ENCODE data around the gene SPZ1. TPM values are rescaled to one million over a fixed set of nuclear protein-coding genes. Genes with fewer than 3 reads are reported as not detected.
"Not testable (repeated sequence)": the region's sequence is repeated elsewhere in the genome, so short reads cannot be mapped to it uniquely, and the experiment has no call there.

SPZ1 gene
- total and polyA plus RNA-seq, 4 donors = not detected

DNA sequence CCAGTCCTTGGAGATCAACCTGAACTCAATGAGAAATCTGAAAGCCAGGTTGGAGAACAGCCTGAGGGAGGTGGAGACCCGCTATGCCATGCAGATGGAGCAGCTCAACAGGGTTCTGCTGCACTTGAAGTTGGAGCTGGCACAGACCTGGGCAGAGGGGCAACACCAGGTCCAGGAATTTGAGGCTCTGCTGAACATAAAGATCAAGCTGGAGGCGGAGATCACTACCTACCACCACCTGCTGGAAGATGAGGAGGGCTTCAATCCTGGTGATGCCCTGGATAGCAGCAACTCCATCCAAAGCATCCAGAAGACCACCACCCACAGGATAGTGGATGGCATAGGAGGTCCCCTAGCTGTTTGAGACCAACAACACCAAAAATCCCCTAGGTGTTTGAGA, 30.5 kb upstream of the SPZ1 start:
- DNase-seq (no peak), ATAC-seq (ENCODE audit: low FRiP score) (no peak)
- Histone ChIP-seq H3K27ac (ENCODE audit: low read depth in 1 of 2, low read length in 2 of 2) (no peak overlapping the region), H3K27me3 (ENCODE audit: control insufficient read depth in 1 of 2, insufficient read depth in 2 of 2, low read length in 1 of 2) (no peaks in the 10 kb centered on the region), H3K4me1 (ENCODE audit: control insufficient read depth in 1 of 2, insufficient read depth in 2 of 2, low read length in 2 of 2) (no peaks in the 10 kb centered on the region), H3K36me3 (ENCODE audit: control insufficient read depth in 1 of 2, insufficient read depth in 2 of 2, low read length in 1 of 2) (no peaks in the 10 kb centered on the region), H3K4me3 (ENCODE audit: low read length in 2 of 2) (no peak overlapping the region), H3K9me3 (ENCODE audit: control insufficient read depth, low read length) (no peaks in the 10 kb centered on the region)
- intact Hi-C loops (cut with DNase I) = no loop called here
- 95% methylated on average over 2 of the region's 2 CpGs for WGBS, 2 donors

DNA sequence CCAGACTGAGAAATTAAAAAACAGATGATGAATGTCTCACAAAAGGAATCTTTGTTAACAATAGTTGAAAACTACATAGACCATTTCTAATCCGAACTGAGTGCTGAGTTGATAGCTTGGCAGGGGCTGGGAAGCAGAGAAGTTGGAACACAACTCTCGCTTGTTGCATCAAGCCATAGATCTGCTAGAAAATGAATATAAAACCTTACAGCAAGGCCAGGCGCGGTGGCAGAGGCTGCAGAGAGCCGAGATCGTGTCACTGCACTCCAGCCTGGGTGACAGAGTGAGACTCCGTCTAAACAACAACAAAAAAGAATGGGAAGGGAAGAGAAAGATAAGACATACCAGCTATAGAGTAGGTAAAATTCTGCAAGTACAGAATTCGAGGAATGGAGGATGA, 28.0 kb upstream of the SPZ1 start:
- ATAC-seq (ENCODE audit: low FRiP score) = no peak
- H3K36me3 ChIP-seq (ENCODE audit: control insufficient read depth in 1 of 2, insufficient read depth in 2 of 2, low read length in 1 of 2) = no peaks in the 10 kb centered on the region
- no peak for DNase-seq
- intact Hi-C loops (cut with DNase I) = no loop called here
- H3K9me3 ChIP-seq (ENCODE audit: control insufficient read depth, low read length) = no peaks in the 10 kb centered on the region
- H3K27me3 ChIP-seq (ENCODE audit: control insufficient read depth in 1 of 2, insufficient read depth in 2 of 2, low read length in 1 of 2) = no peaks in the 10 kb centered on the region
- WGBS, 2 donors = 83 to 84% methylated on average over 8 of the region's 8 CpGs
- no peaks in the 10 kb centered on the region for H3K4me1 ChIP-seq (ENCODE audit: control insufficient read depth in 1 of 2, insufficient read depth in 2 of 2, low read length in 2 of 2)
- H3K4me3 ChIP-seq (ENCODE audit: low read length in 2 of 2) = no peak overlapping the region
- no peak overlapping the region for H3K27ac ChIP-seq (ENCODE audit: low read depth in 1 of 2, low read length in 2 of 2)

DNA sequence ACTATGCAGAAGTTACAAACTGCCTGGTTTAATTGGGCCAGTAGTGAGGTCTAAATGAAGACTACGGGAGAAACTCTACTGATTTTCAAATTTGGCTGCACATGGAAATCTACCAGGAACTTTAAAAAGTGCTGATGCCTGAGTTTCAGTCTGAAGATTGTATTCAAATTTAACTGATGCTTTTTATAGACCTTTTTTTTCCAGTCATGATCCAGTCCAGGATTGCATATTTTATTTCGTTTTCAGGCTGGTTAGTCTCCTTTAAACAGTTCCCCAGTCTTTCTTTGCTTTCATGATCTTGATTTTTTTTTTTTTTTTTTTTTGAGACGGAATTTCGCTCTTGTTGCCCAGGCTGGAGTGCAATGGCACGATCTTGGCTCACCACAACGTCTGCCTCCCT, 23.7 kb upstream of the SPZ1 start:
- Histone ChIP-seq H3K36me3 (ENCODE audit: control insufficient read depth in 1 of 2, insufficient read depth in 2 of 2, low read length in 1 of 2) (no peaks in the 10 kb centered on the region), H3K4me1 (ENCODE audit: control insufficient read depth in 1 of 2, insufficient read depth in 2 of 2, low read length in 2 of 2) (no peaks in the 10 kb centered on the region), H3K27ac (ENCODE audit: low read depth in 1 of 2, low read length in 2 of 2) (no peak overlapping the region), H3K4me3 (ENCODE audit: low read length in 2 of 2) (no peak overlapping the region), H3K9me3 (ENCODE audit: control insufficient read depth, low read length) (no peaks in the 10 kb centered on the region), H3K27me3 (ENCODE audit: control insufficient read depth in 1 of 2, insufficient read depth in 2 of 2, low read length in 1 of 2) (no peaks in the 10 kb centered on the region)
- 1 to 3% methylated on average over 6 of the region's 6 CpGs for WGBS, 2 donors
- DNase-seq = no peak
- intact Hi-C loops (cut with DNase I) = no loop called here
- ATAC-seq (ENCODE audit: low FRiP score) = no peak

DNA sequence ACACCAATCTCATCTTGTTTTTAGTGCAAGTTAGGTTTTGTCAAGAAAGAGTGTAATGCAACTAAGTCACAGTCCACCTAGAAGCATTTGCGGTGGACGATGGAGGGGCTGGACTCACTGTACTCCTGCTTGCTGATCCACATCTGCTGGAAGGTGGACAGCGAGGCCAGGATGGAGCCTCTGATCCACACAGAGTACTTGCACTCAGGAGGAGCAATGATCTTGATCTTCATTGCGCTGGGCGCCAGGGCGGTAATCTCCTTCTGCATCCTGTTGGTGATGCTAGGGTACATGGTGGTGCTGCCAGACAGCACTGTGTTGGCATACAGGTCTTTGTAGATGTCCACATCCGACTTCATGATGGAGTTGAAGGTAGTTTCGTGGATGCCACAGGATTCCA, 20.2 kb upstream of the SPZ1 start:
- 93 to 94% methylated on average over 8 of the region's 8 CpGs for WGBS, 2 donors
- Histone ChIP-seq H3K4me1 (ENCODE audit: control insufficient read depth in 1 of 2, insufficient read depth in 2 of 2, low read length in 2 of 2) (no peaks in the 10 kb centered on the region), H3K4me3 (ENCODE audit: low read length in 2 of 2) (no peak overlapping the region), H3K36me3 (ENCODE audit: control insufficient read depth in 1 of 2, insufficient read depth in 2 of 2, low read length in 1 of 2) (no peaks in the 10 kb centered on the region), H3K9me3 (ENCODE audit: control insufficient read depth, low read length) (no peaks in the 10 kb centered on the region), H3K27ac (ENCODE audit: low read depth in 1 of 2, low read length in 2 of 2) (no peak overlapping the region), H3K27me3 (ENCODE audit: control insufficient read depth in 1 of 2, insufficient read depth in 2 of 2, low read length in 1 of 2) (no peaks in the 10 kb centered on the region)
- ATAC-seq (ENCODE audit: low FRiP score) = no peak
- DNase-seq = peak in 1 of 2 donors; percentile 72
- intact Hi-C loops (cut with DNase I) = no loop called here

DNA sequence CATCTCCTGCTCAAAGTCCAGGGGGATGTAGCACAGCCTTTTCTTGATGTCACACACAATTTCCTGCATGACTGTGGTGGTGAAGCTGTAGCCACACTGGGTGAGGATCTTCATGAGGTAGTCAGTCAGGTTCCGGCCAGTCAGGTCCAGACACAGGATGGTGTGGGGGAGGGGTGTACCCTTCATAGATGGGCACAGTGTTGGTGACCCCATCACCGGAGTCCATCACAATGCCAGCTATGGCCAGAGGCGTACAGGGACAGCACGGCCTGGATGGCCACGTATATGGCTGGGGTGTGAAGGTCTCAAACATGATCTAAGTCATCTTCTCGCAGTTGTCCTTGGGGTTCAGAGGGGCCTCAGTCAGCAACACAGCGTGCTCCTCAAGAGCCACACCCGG, 19.7 kb upstream of the SPZ1 start:
- ATAC-seq (ENCODE audit: low FRiP score) (no peak), DNase-seq (peak in 1 of 2 donors; percentile 31)
- H3K9me3 ChIP-seq (ENCODE audit: control insufficient read depth, low read length) = no peaks in the 10 kb centered on the region
- no peak overlapping the region for H3K27ac ChIP-seq (ENCODE audit: low read depth in 1 of 2, low read length in 2 of 2)
- H3K4me1 ChIP-seq (ENCODE audit: control insufficient read depth in 1 of 2, insufficient read depth in 2 of 2, low read length in 2 of 2) = no peaks in the 10 kb centered on the region
- no peaks in the 10 kb centered on the region for H3K36me3 ChIP-seq (ENCODE audit: control insufficient read depth in 1 of 2, insufficient read depth in 2 of 2, low read length in 1 of 2)
- H3K4me3 ChIP-seq (ENCODE audit: low read length in 2 of 2) = no peak overlapping the region
- no peaks in the 10 kb centered on the region for H3K27me3 ChIP-seq (ENCODE audit: control insufficient read depth in 1 of 2, insufficient read depth in 2 of 2, low read length in 1 of 2)
- 85 to 95% methylated on average over 8 of the region's 8 CpGs for WGBS, 2 donors
- intact Hi-C loops (cut with DNase I) = no loop called here

DNA sequence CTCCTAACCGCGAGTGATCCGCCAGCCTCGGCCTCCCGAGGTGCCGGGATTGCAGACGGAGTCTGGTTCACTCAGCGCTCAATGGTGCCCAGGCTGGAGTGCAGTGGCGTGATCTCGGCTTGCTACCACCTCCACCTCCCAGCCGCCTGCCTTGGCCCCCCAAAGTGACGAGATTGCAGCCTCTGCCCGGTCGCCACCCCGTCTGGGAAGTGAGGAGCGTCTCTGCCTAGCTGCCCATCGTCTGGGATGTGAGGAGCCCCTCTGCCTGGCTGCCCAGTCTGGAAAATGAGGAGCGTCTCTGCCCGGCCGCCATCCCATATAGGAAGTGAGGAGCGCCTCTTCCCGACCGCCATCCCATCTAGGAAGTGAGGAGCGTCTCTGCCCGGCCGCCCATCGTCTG, 19.0 kb upstream of the SPZ1 start:
- ATAC-seq (ENCODE audit: low FRiP score); H3K4me1 ChIP-seq (ENCODE audit: control insufficient read depth in 1 of 2, insufficient read depth in 2 of 2, low read length in 2 of 2); intact Hi-C loops (cut with DNase I): not testable (repeated sequence)

DNA sequence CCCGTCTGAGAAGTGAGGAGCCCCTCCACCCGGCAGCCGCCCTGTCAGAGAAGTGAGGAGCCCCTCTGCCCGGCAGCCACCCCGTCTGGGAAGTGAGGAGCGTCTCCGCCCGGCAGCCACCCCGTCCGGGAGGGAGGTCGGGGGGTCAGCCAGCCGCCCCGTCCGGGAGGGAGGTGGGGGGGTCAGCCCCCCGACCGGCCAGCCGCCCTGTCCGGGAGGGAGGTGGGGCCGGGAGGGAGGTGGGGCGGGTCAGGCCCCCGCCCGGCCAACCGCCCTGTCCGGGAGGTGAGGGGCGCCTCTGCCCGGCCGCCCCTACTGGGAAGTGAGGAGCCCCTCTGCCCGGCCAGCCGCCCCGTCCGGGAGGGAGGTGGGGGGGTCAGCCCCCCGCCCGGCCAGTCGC, 18.5 kb upstream of the SPZ1 start:
- H3K27ac ChIP-seq (ENCODE audit: low read depth in 1 of 2, low read length in 2 of 2); intact Hi-C loops (cut with DNase I); H3K27me3 ChIP-seq (ENCODE audit: control insufficient read depth in 1 of 2, insufficient read depth in 2 of 2, low read length in 1 of 2); ATAC-seq (ENCODE audit: low FRiP score); H3K36me3 ChIP-seq (ENCODE audit: control insufficient read depth in 1 of 2, insufficient read depth in 2 of 2, low read length in 1 of 2); H3K4me1 ChIP-seq (ENCODE audit: control insufficient read depth in 1 of 2, insufficient read depth in 2 of 2, low read length in 2 of 2); H3K9me3 ChIP-seq (ENCODE audit: control insufficient read depth, low read length); H3K4me3 ChIP-seq (ENCODE audit: low read length in 2 of 2): not testable (repeated sequence)
- WGBS, 2 donors = 94 to 95% methylated on average over 5 to 28 of the region's 34 CpGs
- peak in 1 of 2 donors; percentile 7 for DNase-seq

More for the DNA sequence above, 19.0 kb upstream of the SPZ1 start:
- 97 to 98% methylated on average over 15 to 20 of the region's 27 CpGs for WGBS, 2 donors
- H3K9me3 ChIP-seq (ENCODE audit: control insufficient read depth, low read length); H3K4me3 ChIP-seq (ENCODE audit: low read length in 2 of 2); H3K36me3 ChIP-seq (ENCODE audit: control insufficient read depth in 1 of 2, insufficient read depth in 2 of 2, low read length in 1 of 2); H3K27ac ChIP-seq (ENCODE audit: low read depth in 1 of 2, low read length in 2 of 2); H3K27me3 ChIP-seq (ENCODE audit: control insufficient read depth in 1 of 2, insufficient read depth in 2 of 2, low read length in 1 of 2): not testable (repeated sequence)
- DNase-seq = peak in 1 of 2 donors; percentile 42

DNA sequence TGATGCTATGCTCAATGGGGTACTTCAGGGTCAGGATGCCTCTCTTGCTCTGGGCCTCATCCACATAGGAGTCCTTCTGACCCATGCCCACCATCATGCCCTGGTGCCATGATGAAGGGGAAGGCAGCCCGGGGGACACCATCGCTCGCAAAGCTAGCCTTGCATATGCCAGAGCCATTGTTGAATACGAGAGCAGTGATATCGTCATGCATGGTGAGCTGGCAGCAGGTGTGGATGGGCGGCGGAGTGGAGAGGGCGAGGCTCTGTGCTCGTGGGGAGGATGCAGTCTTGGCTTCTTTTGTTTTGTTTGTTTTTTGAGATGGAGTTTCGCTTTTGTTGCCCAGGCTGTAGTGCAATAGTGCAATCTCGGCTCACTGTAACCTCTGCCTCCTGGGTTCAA, 17.2 kb upstream of the SPZ1 start:
- H3K36me3 ChIP-seq (ENCODE audit: control insufficient read depth in 1 of 2, insufficient read depth in 2 of 2, low read length in 1 of 2) = no peaks in the 10 kb centered on the region
- intact Hi-C loops (cut with DNase I) = no loop called here
- H3K4me1 ChIP-seq (ENCODE audit: control insufficient read depth in 1 of 2, insufficient read depth in 2 of 2, low read length in 2 of 2) = no peaks in the 10 kb centered on the region
- no peak overlapping the region for H3K4me3 ChIP-seq (ENCODE audit: low read length in 2 of 2)
- no peaks in the 10 kb centered on the region for H3K9me3 ChIP-seq (ENCODE audit: control insufficient read depth, low read length)
- ATAC-seq (ENCODE audit: low FRiP score) = no peak
- DNase-seq = peak in 1 of 2 donors; percentile 44
- 95 to 98% methylated on average over 11 of the region's 11 CpGs for WGBS, 2 donors
- H3K27ac ChIP-seq (ENCODE audit: low read depth in 1 of 2, low read length in 2 of 2) = no peak overlapping the region
- H3K27me3 ChIP-seq (ENCODE audit: control insufficient read depth in 1 of 2, insufficient read depth in 2 of 2, low read length in 1 of 2) = no peaks in the 10 kb centered on the region

DNA sequence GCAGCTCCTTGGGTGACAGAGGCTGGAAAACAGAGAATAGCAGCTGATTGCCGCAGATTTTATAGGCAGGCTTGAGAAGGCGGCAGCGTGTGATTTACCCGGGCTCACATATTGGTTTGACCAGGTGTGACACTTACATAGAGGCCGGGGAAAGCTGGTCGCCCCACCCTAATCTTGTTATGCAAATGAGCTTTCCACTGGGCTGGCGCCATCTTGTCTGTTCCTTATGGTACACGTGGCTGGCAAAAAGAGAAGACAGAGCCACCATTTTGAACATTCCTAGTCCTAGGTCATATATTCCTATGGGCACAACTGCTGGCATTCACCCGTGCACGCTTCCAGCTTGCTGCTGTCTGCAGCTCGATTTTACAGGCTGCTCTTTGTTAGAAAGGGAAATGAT, 11.3 kb upstream of the SPZ1 start:
- peak in 1 of 2 donors; percentile 61 for DNase-seq
- H3K4me3 ChIP-seq (ENCODE audit: low read length in 2 of 2) = no peak overlapping the region
- no peaks in the 10 kb centered on the region for H3K36me3 ChIP-seq (ENCODE audit: control insufficient read depth in 1 of 2, insufficient read depth in 2 of 2, low read length in 1 of 2)
- 77 to 83% methylated on average over 11 of the region's 11 CpGs for WGBS, 2 donors
- ATAC-seq (ENCODE audit: low FRiP score) = no peak
- no peaks in the 10 kb centered on the region for H3K4me1 ChIP-seq (ENCODE audit: control insufficient read depth in 1 of 2, insufficient read depth in 2 of 2, low read length in 2 of 2)
- no peaks in the 10 kb centered on the region for H3K9me3 ChIP-seq (ENCODE audit: control insufficient read depth, low read length)
- H3K27ac ChIP-seq (ENCODE audit: low read depth in 1 of 2, low read length in 2 of 2) = no peak overlapping the region
- intact Hi-C loops (cut with DNase I) = loop anchor here in 1 of 2 donors (5.0 kb wide), 1 partner anchor 216 kb away; no protein-coding TSS in a partner anchor
- no peaks in the 10 kb centered on the region for H3K27me3 ChIP-seq (ENCODE audit: control insufficient read depth in 1 of 2, insufficient read depth in 2 of 2, low read length in 1 of 2)
